Pancreas (tissue), 10 donors: Measurements from ENCODE around the gene INSL6. TPM values are rescaled to one million over a fixed set of nuclear protein-coding genes. Genes with fewer than 3 reads are reported as not detected.

Source experiments
- ATAC-seq, 4 donors: fragments of 200-7000 bp; cut with Tn5 transposase; one replicate each; pipeline versions ENCODE4 v1.8.0 to v1.9.1; 2020; ENCODE audit warnings: mild to moderate bottlenecking in 4 of 4, moderate library complexity in 4 of 4
- DNase-seq, 6 donors: peaks; one replicate each; pipeline ENCODE4 v3.0.0-alpha.2; 2020
- FAIRE-seq: peaks from 2 replicates; lab custom pipeline; 2012; peaks lifted over from hg19 to GRCh38; lab: Jason Lieb, UNC
- H3K27ac ChIP-seq, 4 donors: fragments of 200-600 bp; sonication (generic); 1 replicate in 3 of 4; 2 replicates in 1 of 4; pipeline versions ENCODE4 v1.5.0 to v1.8.0; 2020
- H3K27me3 ChIP-seq, 4 donors: fragments of 200-600 bp; one replicate each; pipeline ENCODE4 v1.8.0; 2021
- H3K36me3 ChIP-seq, 3 donors: fragments of 200-600 bp; sonication (generic) in 1 of 3; one replicate each; pipeline versions ENCODE4 v1.5.0 to v1.8.0; 2020 to 2021
- H3K4me1 ChIP-seq, 3 donors: fragments of 200-600 bp; one replicate each; pipeline ENCODE4 v1.8.0; 2021
- H3K4me3 ChIP-seq, 4 donors: fragments of 200-600 bp; sonication (generic) in 2 of 4; one replicate each; pipeline versions ENCODE4 v1.5.0 to v1.8.0; 2020 to 2021
- H3K9me3 ChIP-seq, 4 donors: fragments of 200-600 bp; one replicate each; pipeline ENCODE4 v1.8.0; 2021
- WGBS, 2 donors: extraction: QIAGEN DNeasy Blood & Tissue Kit; methylation state at CpG; one replicate each; pipeline ENCODE4 v1.1.7; 2013; 5-methylcytosine and 5-hydroxymethylcytosine counted together
- intact Hi-C, 3 donors: fragments of 100-400 bp; cut with DNase I; formaldehyde crosslinking; loops; one replicate each; pipeline versions ENCODE4 v1.11.1 to v1.14.2; 2022
- polyA plus RNA-seq, 2 donors: library from polyadenylated mRNA; stranded (reverse); fragments of 200-250 nt; gene quantifications; one replicate each; pipeline ENCODE4 v1.2.3, GENCODE V29; 2013
- total RNA-seq, 6 donors: library from RNA; stranded (reverse); fragmentation: NEBNext Ultra II Directional in 4 of 6; extraction: Animal tissue kit (Norgen Biotek cat#: 25700) in 4 of 6; gene quantifications; one replicate each; pipeline versions ENCODE4 v1.2.1 to v1.2.4, GENCODE V29; 2021 to 2023
- TF ChIP-seq, protein P1 (sequence below), 4 donors: fragments of 200-600 bp; sonication (generic) in 3 of 4; IDR thresholded peaks; one replicate each; pipeline versions ENCODE4 v1.5.0 to v1.8.0; 2021; ENCODE audit warnings: antibody characterized with exemption in 4 of 4
- donor health status: healthy with polysubstance abuse.
- donor health status: DM: no; HTN: no; CAD: no; lungs with moderate emphysema.
- donor health status: DM: no; HTN: no; CAD: no.
- donor health status: control.
- donor health status: control.
- donor health status: Bipolar disorder and iron deficiency.
- donor health status: DM: yes; HTN: yes; CAD: no.
- donor health status: DM: no; HTN: no; CAD: no.
- donor health status: DM: no; HTN: no; CAD: no.
- donor health status: DM: yes; HTN: yes; CAD: no.

Gene INSL6
- total and polyA plus RNA-seq, 8 donors = 0.23 TPM; not detected in 7

- 85 to 92% methylated on average over 7 of the region's 7 CpGs for WGBS, 2 donors
- H3K27ac ChIP-seq = no peak overlapping the region
- FAIRE-seq (no peak), DNase-seq (no peak), ATAC-seq (no peak)
- intact Hi-C loops = no loop called here
- H3K27me3 ChIP-seq = no peaks in the 10 kb centered on the region
- H3K4me3 ChIP-seq = no peak overlapping the region
- no peaks in the 10 kb centered on the region for H3K36me3 ChIP-seq
- no peaks in the 10 kb centered on the region for H3K4me1 ChIP-seq
- H3K9me3 ChIP-seq = no peaks in the 10 kb centered on the region
- TF ChIP-seq, protein P1, sequence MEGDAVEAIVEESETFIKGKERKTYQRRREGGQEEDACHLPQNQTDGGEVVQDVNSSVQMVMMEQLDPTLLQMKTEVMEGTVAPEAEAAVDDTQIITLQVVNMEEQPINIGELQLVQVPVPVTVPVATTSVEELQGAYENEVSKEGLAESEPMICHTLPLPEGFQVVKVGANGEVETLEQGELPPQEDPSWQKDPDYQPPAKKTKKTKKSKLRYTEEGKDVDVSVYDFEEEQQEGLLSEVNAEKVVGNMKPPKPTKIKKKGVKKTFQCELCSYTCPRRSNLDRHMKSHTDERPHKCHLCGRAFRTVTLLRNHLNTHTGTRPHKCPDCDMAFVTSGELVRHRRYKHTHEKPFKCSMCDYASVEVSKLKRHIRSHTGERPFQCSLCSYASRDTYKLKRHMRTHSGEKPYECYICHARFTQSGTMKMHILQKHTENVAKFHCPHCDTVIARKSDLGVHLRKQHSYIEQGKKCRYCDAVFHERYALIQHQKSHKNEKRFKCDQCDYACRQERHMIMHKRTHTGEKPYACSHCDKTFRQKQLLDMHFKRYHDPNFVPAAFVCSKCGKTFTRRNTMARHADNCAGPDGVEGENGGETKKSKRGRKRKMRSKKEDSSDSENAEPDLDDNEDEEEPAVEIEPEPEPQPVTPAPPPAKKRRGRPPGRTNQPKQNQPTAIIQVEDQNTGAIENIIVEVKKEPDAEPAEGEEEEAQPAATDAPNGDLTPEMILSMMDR (IDR thresholded peaks at IDR 0.05) = no peak
Observed at GRCh38 chr9:5144217-5144616, 41.2 kb downstream of the INSL6 start.

- H3K9me3 ChIP-seq = no peaks in the 10 kb centered on the region
- 79 to 83% methylated on average over 1 of the region's 1 CpG for WGBS, 2 donors
- H3K27me3 ChIP-seq = no peaks in the 10 kb centered on the region
- FAIRE-seq (no peak), ATAC-seq (no peak), DNase-seq (no peak)
- intact Hi-C loops = no loop called here
- TF ChIP-seq, protein P1 (IDR thresholded peaks at IDR 0.05) = no peak
- no peaks in the 10 kb centered on the region for H3K36me3 ChIP-seq
- no peak overlapping the region for H3K4me3 ChIP-seq
- no peak overlapping the region for H3K27ac ChIP-seq
- peaks cover 0 to 4% (median 0%) of the 10 kb centered on the region in 3 donors for H3K4me1 ChIP-seq
Observed at GRCh38 chr9:5140151-5140550, 45.3 kb downstream of the INSL6 start.

- TF ChIP-seq, protein P1 (IDR thresholded peaks at IDR 0.05) = no peak
- intact Hi-C loops = no loop called here
- Histone ChIP-seq H3K4me1 (no peaks in the 10 kb centered on the region), H3K27ac (no peak overlapping the region), H3K27me3 (no peaks in the 10 kb centered on the region), H3K36me3 (peaks cover 0 to 4% (median 0%) of the 10 kb centered on the region in 3 donors), H3K9me3 (no peaks in the 10 kb centered on the region), H3K4me3 (no peak overlapping the region)
- FAIRE-seq = no peak
- DNase-seq = no peak
- WGBS, 2 donors = 93 to 94% methylated on average over 3 of the region's 3 CpGs
- no peak for ATAC-seq
Observed at GRCh38 chr9:5122516-5122915, 62.9 kb downstream of the INSL6 start.

DNA sequence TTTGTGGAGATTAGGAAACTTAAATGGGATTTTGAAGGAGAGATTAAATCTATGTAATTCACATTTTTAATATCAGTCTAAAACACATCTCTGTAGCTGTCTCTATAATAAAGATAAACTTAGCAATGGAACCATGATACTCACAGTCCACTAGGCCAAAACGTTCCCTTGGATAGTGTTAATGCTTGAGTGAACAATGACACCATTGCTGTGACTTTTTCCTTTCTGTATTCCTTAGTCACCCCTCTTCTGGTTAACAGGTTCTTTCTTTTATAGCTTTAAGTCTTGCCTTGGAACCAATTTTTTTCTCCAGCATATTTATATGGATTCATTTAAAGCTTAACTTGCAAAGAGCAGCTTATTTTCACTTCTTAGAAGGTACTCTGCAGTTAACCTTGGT lies 63.3 kb downstream of the INSL6 start:
- Histone ChIP-seq H3K4me3 (no peak overlapping the region), H3K27me3 (no peaks in the 10 kb centered on the region), H3K9me3 (no peaks in the 10 kb centered on the region), H3K27ac (no peak overlapping the region), H3K36me3 (peaks cover 0 to 4% (median 0%) of the 10 kb centered on the region in 3 donors), H3K4me1 (no peaks in the 10 kb centered on the region)
- FAIRE-seq = no peak
- no peak for ATAC-seq
- DNase-seq = no peak
- WGBS, 2 donors = 75 to 95% methylated on average over 1 of the region's 1 CpG
- intact Hi-C loops = no loop called here
- TF ChIP-seq, protein P1 (IDR thresholded peaks at IDR 0.05) = no peak

GRCh38 chr9:5113994-5114748 lies 71.3 kb downstream of the INSL6 start:
- FAIRE-seq (no peak), ATAC-seq (no peak), DNase-seq (peak in 4 of 6 donors; percentile 6 to 44 (median 28))
- H3K4me1 ChIP-seq = no peaks in the 10 kb centered on the region
- peaks cover 0 to 15% (median 0%) of the 10 kb centered on the region in 3 donors for H3K36me3 ChIP-seq
- TF ChIP-seq, protein P1 (IDR thresholded peaks at IDR 0.05) = no peak
- H3K9me3 ChIP-seq = no peaks in the 10 kb centered on the region
- no peak overlapping the region for H3K27ac ChIP-seq
- intact Hi-C loops = no loop called here
- H3K27me3 ChIP-seq = no peaks in the 10 kb centered on the region
- no peak overlapping the region for H3K4me3 ChIP-seq
- WGBS, 2 donors = 97 to 99% methylated on average over 22 of the region's 22 CpGs
